CD4-positive, alpha-beta T cell treated with Interferon gamma for 1 hour (primary cell): ENCODE data around the gene FPR1.

Experiments
- DNase-seq: peaks from one replicate; pipeline ENCODE4 v3.0.0-alpha.2; 2020

FPR1 gene

DNA sequence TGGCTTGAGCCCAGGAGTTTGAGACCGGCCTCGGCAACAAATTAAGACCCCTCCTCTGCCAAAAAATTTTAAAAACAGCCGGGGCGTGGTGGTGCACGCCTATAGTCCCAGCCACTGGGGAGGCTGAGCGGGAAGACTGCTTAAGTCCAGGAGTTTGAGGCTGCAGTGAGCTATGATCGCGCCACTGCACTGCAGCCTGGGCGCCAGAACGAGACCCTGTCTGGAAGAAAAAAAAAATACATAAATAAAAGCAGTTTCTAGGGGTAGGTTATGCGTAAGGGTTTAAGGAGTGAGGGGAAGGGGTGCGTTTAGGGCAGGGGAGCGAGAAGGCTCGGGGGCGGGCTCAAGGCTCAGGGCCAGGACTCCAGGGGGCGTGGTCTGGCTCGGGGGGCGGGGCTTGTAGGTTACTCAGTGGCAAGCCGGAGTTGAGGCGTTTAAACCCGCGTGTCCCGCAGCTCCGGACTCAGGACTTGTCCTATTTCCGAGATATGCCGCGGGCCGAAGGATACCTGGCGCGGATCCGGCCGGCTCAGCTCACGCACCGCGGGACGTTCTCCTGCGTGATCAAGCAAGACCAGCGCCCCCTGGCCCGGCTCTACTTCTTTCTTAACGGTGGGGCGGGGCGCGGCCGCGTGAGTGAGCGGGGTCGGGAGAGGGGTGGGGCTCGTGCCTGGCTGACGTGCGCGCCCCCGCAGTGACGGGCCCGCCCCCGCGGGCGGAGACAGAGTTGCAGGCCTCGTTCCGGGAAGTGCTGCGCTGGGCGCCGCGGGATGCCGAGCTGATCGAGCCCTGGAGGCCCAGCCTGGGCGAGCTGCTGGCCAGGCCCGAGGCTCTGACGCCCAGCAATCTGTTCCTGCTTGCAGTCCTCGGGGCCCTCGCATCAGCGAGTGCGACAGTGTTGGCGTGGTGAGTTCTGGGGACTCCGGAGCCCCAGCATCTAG lies 47.8 kb downstream of the FPR1 start:
- peak; percentile 94 for DNase-seq

DNA sequence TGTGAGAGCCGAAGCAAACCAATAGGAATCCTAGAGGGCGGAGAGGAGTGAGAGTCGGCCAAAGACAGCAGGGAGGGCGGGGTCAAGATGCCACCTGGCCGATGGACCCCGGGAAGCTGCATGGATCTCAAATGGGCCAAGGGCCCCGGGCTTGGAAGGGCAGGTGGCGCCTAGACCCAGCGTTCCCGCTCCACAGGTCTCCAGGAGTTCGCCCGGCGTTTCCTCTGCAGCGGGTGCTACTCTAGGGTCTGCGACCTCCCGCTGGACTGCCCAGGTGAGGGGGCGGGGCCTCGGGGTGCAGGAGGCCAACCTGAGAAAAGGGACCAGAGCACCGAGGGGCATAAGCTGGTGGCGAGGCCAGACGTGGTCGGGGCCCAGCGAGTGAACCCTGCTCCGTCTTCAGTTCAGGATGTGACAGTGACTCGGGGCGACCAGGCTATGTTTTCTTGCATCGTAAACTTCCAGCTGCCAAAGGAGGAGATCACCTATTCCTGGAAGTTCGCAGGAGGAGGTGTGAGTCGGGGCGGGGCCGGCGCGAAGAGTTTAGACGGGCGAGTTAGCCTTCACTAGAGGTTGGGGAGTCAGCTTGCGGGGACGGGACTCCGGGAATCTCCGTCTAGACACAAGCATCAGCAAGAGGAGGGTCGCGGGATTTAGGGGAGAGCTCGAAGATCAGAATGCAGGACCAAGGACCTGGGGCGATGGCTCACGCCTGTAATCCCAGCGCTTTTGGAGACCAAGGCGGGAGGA lies 48.7 kb downstream of the FPR1 start:
- no peak for DNase-seq

DNA sequence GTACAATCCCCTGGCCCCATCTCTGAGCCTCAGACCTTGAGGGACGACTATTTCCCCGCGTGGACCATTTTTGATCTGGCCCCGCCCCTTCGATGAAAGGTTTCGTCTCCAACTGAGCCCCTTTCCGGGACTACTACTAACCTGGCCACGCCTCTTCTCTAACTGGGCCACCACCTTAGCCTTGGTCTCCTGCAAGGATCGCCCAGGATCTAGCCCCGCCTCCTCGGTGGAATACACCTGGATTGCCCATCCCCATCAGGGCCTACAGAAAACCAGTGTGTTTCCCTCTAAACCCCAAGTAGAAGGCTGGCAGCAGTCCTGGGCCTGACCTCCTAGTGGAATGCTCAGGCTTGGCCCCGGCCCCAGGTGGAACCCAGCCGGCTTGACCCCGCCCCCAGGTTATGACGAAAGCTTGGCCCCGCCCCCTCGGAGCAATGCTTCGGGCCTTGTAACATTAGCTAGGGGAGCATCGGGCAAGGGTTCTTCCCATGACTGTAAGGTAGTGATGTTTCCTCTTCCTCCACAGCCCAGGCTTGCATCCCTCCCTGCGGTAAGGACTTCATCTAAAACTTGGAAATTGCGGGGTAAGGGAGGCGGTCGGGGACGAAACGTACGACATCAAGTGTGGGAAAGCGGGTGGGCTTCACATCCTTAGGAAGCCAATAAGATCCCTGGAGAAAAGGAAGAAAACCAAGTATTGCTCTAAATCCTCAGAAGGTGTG lies 49.4 kb downstream of the FPR1 start:
- peak; percentile 65 for DNase-seq

DNA sequence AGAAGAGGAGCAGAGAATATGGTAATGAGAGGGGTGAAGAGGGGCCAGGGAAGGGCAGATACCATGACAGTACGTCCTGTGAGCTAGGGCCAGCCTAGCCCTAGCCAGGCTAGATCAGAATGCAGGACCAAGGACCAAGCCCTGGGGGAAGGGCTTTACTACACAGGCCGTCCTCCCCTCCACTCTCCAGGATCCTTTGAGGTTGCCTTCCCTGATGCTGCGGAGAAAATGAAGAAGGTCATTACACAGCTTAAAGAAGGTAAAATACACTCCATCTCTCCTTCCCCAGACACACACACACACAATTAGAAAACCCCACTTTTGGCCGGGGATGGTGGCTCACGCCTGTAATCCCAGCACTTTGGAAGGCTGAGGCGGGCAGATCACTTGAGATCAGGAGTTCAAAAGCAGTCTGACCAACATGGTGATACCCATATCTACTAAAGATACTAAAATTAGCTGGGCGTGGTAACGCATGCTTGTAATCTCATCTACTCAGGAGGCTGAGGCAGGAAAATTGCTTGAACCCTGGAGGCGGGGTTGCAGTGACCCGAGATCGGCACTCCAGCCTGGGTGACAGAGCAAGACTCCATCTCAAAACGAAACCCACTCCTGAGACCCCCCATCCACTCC lies 50.1 kb downstream of the FPR1 start:
- no peak for DNase-seq

DNA sequence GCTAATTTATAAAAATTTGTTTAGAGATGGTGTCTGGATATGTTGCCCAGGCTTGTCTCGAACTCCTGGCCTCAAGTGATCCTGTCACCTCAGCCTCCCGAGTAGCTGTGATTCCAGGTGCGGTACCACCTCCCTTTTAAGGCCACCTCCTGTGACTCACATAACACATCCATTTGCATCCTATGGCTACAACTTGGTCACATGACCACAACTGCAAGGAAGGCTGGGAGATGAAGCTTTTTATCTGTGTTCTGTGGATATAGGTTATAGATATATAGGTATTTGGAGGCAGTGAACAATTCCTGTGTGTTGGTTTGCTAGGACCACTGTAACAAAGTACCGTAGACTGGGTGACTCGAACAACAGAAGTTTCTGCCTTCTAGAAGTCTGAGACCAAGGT lies 52.5 kb downstream of the FPR1 start:
- no peak for DNase-seq

DNA sequence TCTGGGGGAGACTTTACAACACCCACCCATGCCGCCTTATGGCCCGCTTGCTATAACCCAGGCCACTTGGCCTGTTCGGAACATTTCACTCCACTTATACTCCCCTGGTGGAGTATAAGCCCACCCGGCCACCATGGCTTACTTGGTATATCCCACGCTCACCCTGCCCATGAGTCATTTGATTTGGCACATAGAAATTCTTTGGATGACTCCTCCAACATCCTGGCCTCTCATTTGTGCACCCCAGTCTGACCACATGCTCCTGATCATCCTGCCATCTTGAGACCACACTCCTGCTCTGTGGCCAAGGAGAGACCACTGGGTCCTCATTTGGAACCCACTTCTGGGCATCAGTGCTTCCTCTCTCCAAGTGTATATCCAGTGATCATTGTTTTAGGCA lies 53.4 kb downstream of the FPR1 start:
- DNase-seq: no peak

DNA sequence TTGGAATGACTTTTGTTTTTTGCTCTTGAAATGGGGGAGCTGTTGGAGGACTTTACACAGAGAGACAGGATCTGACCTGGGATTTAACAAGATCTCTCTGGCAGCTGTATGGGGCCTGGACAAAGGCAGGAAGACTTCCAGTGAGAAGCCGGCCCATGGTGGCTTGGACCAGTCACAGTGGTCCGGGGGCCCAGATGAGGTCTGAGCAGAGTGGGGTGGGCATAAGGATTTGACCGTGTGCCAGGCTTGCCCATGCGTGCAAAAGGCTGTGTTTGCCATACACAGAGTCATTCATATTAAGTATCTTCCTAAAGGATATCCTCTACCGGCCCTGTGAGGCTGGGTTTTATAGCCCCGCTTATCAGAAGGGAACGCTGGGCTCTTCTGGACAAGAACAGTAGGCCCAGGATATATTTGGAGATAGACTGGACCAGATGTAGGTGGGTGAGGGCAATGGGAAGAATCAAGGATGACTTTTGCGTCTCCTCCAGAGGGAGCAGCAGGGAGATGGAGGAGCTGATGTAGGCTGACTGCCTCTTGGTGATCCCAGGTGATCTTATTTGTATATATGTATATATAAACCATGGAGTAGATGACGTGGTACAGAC lies 54.4 kb downstream of the FPR1 start:
- no peak for DNase-seq

DNA sequence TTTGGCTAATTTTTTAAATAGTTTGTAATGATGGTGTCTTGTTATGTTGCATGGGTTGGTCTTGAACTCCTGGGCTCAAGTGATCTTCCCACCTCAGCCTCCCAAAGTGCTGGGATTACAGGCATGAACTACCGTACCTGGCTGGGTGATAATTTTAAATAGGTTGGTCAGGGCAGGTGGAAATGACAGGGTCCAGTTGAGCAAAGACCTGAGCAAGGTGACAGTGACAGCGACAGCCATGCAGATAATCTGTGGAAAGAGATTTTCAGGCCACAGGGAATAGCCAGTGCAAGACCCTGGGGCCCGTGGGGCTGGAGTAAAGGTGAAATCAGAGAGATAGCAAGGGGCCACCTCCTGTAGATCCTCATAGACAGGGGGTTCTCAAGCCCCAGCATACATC lies 55.1 kb downstream of the FPR1 start:
- no peak for DNase-seq
